GM18873 (cell line): ENCODE measurements around the gene CRYZL1.

Experiments
- ATAC-seq: cut with Tn5 transposase; IDR thresholded peaks from one replicate; pipeline ENCODE4 v1.9.1; 2021; ENCODE audit warnings: mild to moderate bottlenecking, moderate library complexity, moderate number of reproducible peaks; ENCODE audit not compliant: unreplicated experiment, low FRiP score

The CRYZL1 gene

DNA sequence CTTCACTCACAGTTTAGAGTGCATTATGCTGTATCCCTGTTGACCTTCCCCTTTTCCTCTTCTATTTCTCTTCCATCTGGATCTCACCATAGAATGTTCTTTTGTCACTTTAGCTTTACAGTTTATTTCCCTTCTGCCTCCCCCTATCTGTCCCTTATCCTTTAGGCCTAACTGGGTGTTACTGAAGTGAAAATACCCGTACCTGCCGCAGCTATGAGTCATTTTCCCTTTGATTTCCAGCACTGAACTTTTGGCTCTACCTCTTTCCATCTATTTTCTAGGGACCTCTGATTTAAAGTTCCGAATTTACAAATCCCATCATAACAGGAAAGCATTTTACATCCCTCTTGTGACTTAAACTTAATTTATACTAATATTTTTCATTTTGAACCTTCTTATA is 20.5 kb upstream of the CRYZL1 start:
- no peak for ATAC-seq

GRCh38 chr21:33661146-33661545 is 19.6 kb upstream of the CRYZL1 start:
- no peak for ATAC-seq

DNA sequence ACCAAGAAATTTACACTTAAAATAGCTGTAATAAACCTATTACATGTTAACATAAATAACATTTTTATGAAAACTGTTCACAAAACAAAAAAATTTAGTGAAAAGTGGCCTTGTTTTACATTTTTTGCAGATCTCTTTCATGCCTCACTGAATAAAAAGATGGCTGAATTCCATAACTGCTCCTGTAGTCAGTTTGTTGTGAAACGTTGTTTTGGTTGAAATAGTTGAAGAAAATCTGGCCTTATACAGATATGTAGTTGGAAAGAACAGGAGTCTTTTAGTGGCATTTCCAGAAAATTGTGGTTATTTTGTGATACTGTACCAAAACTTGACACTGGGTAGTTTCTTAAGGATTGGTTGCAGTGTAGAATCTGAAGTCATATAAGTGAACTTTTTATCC is 18.9 kb upstream of the CRYZL1 start:
- ATAC-seq: no peak

- no peak for ATAC-seq
Measured at GRCh38 chr21:33659568-33659949, 18.0 kb upstream of the CRYZL1 start.

GRCh38 chr21:33658919-33659567 is 17.5 kb upstream of the CRYZL1 start:
- no peak for ATAC-seq

- no peak for ATAC-seq
Measured at GRCh38 chr21:33657124-33657820, 15.7 kb upstream of the CRYZL1 start.

- no peak for ATAC-seq
Measured at GRCh38 chr21:33655588-33656221, 14.2 kb upstream of the CRYZL1 start.

- ATAC-seq: no peak
Measured at GRCh38 chr21:33654412-33654811, 12.9 kb upstream of the CRYZL1 start.

DNA sequence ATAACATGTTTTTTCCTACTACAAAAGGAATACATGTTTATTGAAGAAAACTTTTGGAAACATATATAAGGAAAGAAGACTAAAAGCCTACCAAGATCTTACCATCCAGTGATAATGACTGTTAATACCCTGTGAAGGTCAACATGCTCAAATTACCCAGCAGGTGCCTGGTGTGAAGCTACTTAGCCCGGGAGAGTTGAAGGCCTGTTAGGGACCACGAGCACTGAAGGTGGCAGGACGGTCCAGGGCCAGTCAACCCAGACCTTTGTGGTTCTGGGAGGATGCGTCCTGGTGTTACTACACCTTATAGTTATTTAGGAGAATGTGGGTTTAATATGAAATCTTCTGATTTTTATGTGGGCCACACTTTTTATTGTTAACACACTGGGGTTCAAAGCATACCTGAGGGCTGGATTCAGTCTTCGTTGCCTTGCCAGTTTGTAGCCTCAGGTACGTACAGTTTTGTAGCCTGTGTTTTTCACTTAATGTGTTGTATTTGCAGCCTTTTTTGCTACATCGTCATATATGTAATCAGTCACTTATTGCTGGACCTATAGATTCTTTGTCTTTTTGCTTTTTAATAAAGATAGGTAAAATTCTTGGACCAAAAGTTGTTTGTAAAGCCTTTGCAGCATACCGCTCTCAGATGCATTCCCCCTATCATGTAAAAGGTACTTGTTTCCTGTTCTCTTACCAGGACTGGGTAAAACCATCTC is 10.6 kb upstream of the CRYZL1 start:
- no peak for ATAC-seq

- no peak for ATAC-seq
Measured at GRCh38 chr21:33650929-33651509, 9.5 kb upstream of the CRYZL1 start.

GRCh38 chr21:33650230-33650629 is 8.7 kb upstream of the CRYZL1 start:
- ATAC-seq: no peak

DNA sequence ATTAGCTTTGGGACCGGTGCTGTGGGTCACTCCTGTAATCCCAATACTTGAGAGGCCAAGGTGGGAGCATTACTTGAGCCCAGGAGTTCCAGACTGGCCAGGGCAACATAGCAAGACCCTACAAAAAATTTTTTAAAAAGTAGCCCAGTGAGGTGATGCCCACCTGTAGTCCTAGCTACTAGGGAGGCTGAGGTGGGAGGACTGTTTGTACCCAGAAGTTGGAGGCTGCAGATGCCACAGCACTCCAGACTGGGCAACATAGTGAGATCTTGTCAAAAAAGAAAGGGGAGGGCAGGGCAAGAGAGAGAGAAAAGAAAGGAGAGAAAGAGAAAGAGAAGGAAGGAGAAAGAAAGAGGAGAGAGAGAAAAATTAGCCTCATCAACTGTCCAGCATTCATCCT is 7.0 kb upstream of the CRYZL1 start:
- no peak for ATAC-seq

- ATAC-seq: no peak
Measured at GRCh38 chr21:33647587-33647986, 6.0 kb upstream of the CRYZL1 start.

DNA sequence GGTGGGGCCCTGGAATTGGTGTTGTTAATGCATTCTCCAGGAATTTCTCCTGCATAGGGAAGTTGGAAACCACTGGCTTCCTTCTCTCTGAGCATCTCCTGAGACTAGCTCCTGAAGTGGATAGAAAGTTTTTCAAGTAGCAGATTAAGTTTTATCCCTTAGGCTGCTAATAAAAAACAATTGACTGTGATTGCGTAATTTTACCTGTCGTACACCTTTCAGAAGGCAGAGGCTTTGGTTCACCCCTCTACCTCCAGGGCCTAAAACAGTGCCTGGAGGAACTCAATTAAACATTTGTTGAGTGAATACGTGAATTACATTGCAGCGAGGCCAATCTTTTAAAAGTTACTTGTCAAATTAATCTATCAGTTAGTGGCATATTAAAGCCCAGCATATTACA is 4.2 kb upstream of the CRYZL1 start:
- no peak for ATAC-seq

DNA sequence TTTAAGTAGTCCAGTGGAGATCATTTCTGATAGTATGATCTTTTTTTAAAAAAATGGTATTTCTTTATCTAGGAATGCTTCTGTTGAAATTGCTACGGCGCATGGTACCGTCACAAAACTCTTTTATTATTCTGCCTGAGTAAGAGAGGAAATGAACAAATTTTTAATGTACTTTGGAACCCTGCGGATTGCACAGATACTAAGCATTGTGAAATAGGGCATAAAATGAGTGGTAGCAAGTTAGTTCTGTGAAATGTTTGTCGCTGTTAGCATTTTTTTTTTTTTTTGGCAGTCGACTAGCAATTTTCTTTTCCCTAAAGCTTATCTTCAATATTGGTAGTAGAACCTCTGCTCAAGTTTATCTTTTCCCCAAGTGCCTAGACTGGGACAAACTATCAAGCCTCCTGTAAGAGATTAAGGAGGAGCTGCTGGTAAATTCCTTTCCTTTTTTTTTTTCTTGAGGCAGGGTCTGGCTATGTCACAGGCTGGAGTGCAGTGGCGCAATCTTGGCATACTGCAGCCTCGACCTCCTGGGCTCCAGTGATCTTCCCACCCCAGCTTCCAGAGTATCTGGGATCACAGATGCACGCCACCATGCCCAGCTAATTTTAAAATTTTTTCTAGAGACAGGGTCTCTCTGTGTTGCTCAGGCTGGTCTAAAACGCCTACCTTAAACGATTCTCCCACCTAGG is 3.0 kb upstream of the CRYZL1 start:
- ATAC-seq: no peak

GRCh38 chr21:33643658-33644311 is 2.2 kb upstream of the CRYZL1 start:
- no peak for ATAC-seq

DNA sequence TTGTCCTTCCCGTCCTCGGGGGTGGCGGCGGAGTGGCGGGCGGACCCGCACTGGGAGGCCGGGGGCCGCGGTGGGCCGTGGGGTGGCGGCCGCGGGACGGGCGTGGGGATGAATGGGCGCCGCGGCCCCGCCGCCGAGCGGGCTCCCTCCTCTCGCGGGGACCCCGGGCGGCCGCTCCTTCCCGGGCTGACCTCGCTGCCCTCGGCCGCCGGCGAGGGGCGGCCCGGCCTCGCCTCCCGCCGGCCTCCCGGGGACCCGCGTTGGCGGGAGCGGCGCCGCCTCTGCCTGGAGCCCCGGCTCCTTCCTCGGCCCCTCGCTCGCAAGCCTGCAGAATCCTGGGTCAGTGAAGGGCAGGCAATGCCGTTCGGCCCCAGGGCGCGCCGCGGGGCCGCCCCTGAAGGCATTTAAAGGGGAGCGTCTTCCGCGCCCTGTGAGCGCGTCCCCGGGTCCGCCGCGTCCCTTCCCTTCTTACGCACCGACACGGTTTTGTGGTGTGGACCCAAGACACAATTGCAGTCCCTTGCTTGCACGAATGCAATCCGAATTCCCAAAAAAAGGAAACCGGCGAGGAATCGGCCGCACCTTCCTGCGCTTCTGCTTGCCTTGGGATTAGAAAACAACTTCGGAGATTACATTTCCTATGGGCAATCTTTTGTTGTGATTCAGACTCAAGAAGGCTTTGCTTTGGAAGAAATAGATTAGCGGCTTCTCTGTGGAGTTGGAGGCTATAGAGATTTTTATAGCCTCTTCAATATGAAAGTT is 1.5 kb upstream of the CRYZL1 start:
- ATAC-seq: no peak

- ATAC-seq: peak; percentile 80
Measured at GRCh38 chr21:33642027-33642895, 720 bp upstream of the CRYZL1 start, which contains the start of gene ITSN1. TSS of gene ITSN1 (plus strand) at chr21:33642501. CDS start at chr21:33718829, 76,328 bp downstream.
